NOMO-1 (cell line): ENCODE measurements around the gene PPM1L.
A peak's percentile ranks its signal among the peaks of the same experiment; 100 is the strongest.
"Not testable (repeated sequence)": the region's sequence is repeated elsewhere in the genome, so short reads cannot be mapped to it uniquely, and the experiment has no call there.

Experiments
- DNase-seq, 2 experiments: peaks; one replicate each; lab custom pipeline; 2025; ENCODE audit not compliant: unreplicated experiment in 2 of 2; lab: John Stamatoyannopoulos, UW

The PPM1L gene

GRCh38 chr3:160973067-160973809 lies 217.2 kb downstream of the PPM1L start:
- peak in 1 of 2 experiments; percentile 25 for DNase-seq

GRCh38 chr3:160977773-160978172 lies 221.7 kb downstream of the PPM1L start:
- DNase-seq: no peak

- no peak for DNase-seq
Measured at GRCh38 chr3:160980740-160981139, 224.7 kb downstream of the PPM1L start.

- DNase-seq: peak; percentile 96 to 100
Measured at GRCh38 chr3:160981217-160981938, 225.3 kb downstream of the PPM1L start.

- DNase-seq: peak; percentile 84 to 91
Measured at GRCh38 chr3:160982491-160982890, 226.5 kb downstream of the PPM1L start.

GRCh38 chr3:160983900-160984299 lies 227.9 kb downstream of the PPM1L start:
- DNase-seq: not testable (repeated sequence)

- no peak for DNase-seq
Measured at GRCh38 chr3:160986069-160986468, 230.0 kb downstream of the PPM1L start.

- no peak for DNase-seq
Measured at GRCh38 chr3:160987982-160988964, 232.2 kb downstream of the PPM1L start.

GRCh38 chr3:160990446-160990845 lies 234.4 kb downstream of the PPM1L start:
- no peak for DNase-seq

GRCh38 chr3:160992712-160993111 lies 236.7 kb downstream of the PPM1L start:
- DNase-seq: no peak

GRCh38 chr3:160996811-160997210 lies 240.8 kb downstream of the PPM1L start:
- DNase-seq: no peak

- DNase-seq: no peak
Measured at GRCh38 chr3:160998581-160998980, 242.6 kb downstream of the PPM1L start.

- DNase-seq: no peak
Measured at GRCh38 chr3:160999274-160999673, 243.2 kb downstream of the PPM1L start.

GRCh38 chr3:161008086-161008485 lies 252.1 kb downstream of the PPM1L start:
- no peak for DNase-seq

- DNase-seq: not testable (repeated sequence)
Measured at GRCh38 chr3:161010151-161010550, 254.1 kb downstream of the PPM1L start.

GRCh38 chr3:161014843-161015749 lies 259.1 kb downstream of the PPM1L start:
- no peak for DNase-seq

- DNase-seq: no peak
Measured at GRCh38 chr3:161016417-161017313, 260.6 kb downstream of the PPM1L start.

GRCh38 chr3:161017971-161018370 lies 261.9 kb downstream of the PPM1L start:
- no peak for DNase-seq

- peak in 1 of 2 experiments; percentile 3 for DNase-seq
Measured at GRCh38 chr3:161020256-161020655, 264.2 kb downstream of the PPM1L start.
